ENCODE results near the gene EARS2. TPM values are rescaled to one million over a fixed set of nuclear protein-coding genes. Genes with fewer than 3 reads are reported as not detected.

Gene EARS2
- polyA plus RNA-seq, 1 of the 3 experiments (the other 2 are of a cell fraction), result 23.2 TPM

DNA sequence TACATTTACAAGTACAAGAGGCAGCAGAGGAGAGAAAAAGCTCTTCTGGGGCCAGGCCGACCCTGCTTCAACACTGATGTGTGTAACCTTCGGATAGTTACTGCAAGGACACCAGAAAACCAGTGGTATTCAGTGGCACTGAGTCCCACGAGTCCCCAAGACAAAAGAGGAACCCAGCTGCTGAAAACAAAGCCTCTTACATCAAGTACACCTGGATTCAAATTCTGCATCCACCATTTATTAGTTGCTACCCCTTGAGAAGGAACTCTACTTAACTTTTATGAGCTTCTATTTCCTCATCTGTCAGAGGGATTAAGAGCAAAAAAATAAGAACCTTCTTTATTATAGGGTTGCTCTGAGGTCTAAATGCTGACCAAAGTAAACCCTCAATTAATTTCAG, 2.6 kb downstream of the EARS2 start:
- peaks cover 23 to 26% of the 10 kb centered on the region in 2 experiments for H3K36me3 ChIP-seq (replicated peaks in 1 of 2; ENCODE audit: control insufficient read depth in 1 of 2, insufficient read depth in 2 of 2, low read length in 1 of 2)
- H3K27me3 ChIP-seq (ENCODE audit: insufficient read depth), result no peaks in the 10 kb centered on the region
- H3K9me3 ChIP-seq, result no peaks in the 10 kb centered on the region
- no peak overlapping the region for H3K9ac ChIP-seq
- ChIA-PET CTCF (interaction anchor here (0.6 to 3.9 kb wide), 3 partner anchors 10 to 1504 kb away, joined by 3 to 21 read pairs (median 4); no protein-coding TSS in a partner anchor), POLR2A (no interaction called here)
- no peak for TF ChIP-seq TAF1 (IDR thresholded peaks at IDR 0.05; ENCODE audit: borderline replicate concordance, low read depth, low read length)
- no peak for TF ChIP-seq FOXJ3 (CRISPR knock-in tag; IDR thresholded peaks at IDR 0.05)
- no peak for TF ChIP-seq YY1 (IDR thresholded peaks at IDR 0.05; ENCODE audit: low read depth)
- no peak for TF ChIP-seq FOXM1 (IDR thresholded peaks at IDR 0.05; ENCODE audit: low read depth)
- no peak for TF ChIP-seq EZH2phosphoT487 (IDR thresholded peaks at IDR 0.05; ENCODE audit: borderline replicate concordance, low read depth)
- no peak for TF ChIP-seq JUND (IDR thresholded peaks at IDR 0.05)
- TF ChIP-seq, protein P1, sequence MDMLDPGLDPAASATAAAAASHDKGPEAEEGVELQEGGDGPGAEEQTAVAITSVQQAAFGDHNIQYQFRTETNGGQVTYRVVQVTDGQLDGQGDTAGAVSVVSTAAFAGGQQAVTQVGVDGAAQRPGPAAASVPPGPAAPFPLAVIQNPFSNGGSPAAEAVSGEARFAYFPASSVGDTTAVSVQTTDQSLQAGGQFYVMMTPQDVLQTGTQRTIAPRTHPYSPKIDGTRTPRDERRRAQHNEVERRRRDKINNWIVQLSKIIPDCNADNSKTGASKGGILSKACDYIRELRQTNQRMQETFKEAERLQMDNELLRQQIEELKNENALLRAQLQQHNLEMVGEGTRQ (IDR thresholded peaks at IDR 0.05; ENCODE audit: borderline replicate concordance, low read depth, low read length), result no peak
- H3K9me2 ChIP-seq, result no peaks in the 10 kb centered on the region
- H3F3A ChIP-seq (replicated peaks; ENCODE audit: insufficient read depth), result peaks cover 7% of the 10 kb centered on the region
- no peak overlapping the region for H3K27ac ChIP-seq (ENCODE audit: low read depth in 2 of 2, low read length in 1 of 2)
- peaks cover 44% of the 10 kb centered on the region for H3K79me2 ChIP-seq (ENCODE audit: insufficient read depth)
- 77% methylated on average over 3 of the region's 3 CpGs for WGBS (ENCODE audit: low lambda C conversion rate)
- peaks cover 11 to 14% of the 10 kb centered on the region in 2 experiments for H3K4me1 ChIP-seq (ENCODE audit: control insufficient read depth in 1 of 2, insufficient read depth in 2 of 2, low read depth in 1 of 2, low read length in 1 of 2)
- H3K4me3 ChIP-seq (ENCODE audit: low read depth in 2 of 2, low read length in 1 of 2), result no peak overlapping the region
- H3K4me2 ChIP-seq, result no peak overlapping the region
- no peak for DNase-seq
- H2AFZ ChIP-seq (ENCODE audit: low read depth), result no peak overlapping the region
- no peaks in the 10 kb centered on the region for H4K20me1 ChIP-seq (ENCODE audit: insufficient read depth)

DNA sequence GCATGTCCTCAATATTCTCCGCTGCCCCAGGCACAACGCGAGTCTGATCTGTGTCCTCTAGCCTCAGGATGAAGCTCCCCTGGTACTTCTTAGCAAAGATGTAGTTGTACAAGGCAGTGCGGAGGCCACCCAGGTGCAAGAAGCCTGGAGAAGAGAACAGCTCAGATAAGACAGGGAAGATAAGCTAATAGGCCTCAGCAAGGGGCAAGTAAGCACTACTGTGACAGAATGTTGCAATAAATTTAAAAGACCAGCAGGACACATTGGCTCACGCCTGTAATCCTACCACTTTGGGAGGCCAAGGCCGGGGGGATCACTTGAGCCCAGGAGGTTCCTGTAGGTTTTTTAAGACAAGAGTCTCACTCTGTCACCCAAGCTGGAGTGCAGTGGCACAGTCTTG, 5.0 kb downstream of the EARS2 start:
- Histone ChIP-seq H3K36me3 (replicated peaks in 1 of 2; ENCODE audit: control insufficient read depth in 1 of 2, insufficient read depth in 2 of 2, low read length in 1 of 2) (peaks cover 27 to 31% of the 10 kb centered on the region in 2 experiments), H3K9me2 (no peaks in the 10 kb centered on the region), H2AFZ (ENCODE audit: low read depth) (no peak overlapping the region), H3K4me1 (ENCODE audit: control insufficient read depth in 1 of 2, insufficient read depth in 2 of 2, low read depth in 1 of 2, low read length in 1 of 2) (peaks cover 0 to 8% of the 10 kb centered on the region in 2 experiments; a peak in 2 of 4 replicates), H3F3A (replicated peaks; ENCODE audit: insufficient read depth) (peaks cover 7% of the 10 kb centered on the region), H3K27me3 (ENCODE audit: insufficient read depth) (no peaks in the 10 kb centered on the region), H3K27ac (ENCODE audit: low read depth in 2 of 2, low read length in 1 of 2) (no peak overlapping the region), H3K4me3 (ENCODE audit: low read depth in 2 of 2, low read length in 1 of 2) (no peak overlapping the region), H4K20me1 (ENCODE audit: insufficient read depth) (no peaks in the 10 kb centered on the region), H3K79me2 (ENCODE audit: insufficient read depth) (peaks cover 25% of the 10 kb centered on the region), H3K9me3 (no peaks in the 10 kb centered on the region), H3K4me2 (no peak overlapping the region), H3K9ac (no peak overlapping the region)
- ChIA-PET CTCF (no interaction called here), POLR2A (no interaction called here)
- no peak for DNase-seq
- WGBS (ENCODE audit: low lambda C conversion rate), result 87% methylated on average over 6 of the region's 6 CpGs
- TF ChIP-seq, protein P2, sequence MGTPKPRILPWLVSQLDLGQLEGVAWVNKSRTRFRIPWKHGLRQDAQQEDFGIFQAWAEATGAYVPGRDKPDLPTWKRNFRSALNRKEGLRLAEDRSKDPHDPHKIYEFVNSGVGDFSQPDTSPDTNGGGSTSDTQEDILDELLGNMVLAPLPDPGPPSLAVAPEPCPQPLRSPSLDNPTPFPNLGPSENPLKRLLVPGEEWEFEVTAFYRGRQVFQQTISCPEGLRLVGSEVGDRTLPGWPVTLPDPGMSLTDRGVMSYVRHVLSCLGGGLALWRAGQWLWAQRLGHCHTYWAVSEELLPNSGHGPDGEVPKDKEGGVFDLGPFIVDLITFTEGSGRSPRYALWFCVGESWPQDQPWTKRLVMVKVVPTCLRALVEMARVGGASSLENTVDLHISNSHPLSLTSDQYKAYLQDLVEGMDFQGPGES (IDR thresholded peaks at IDR 0.05; ENCODE audit: low read depth, low read length), result no peak
- TF ChIP-seq SIN3A (IDR thresholded peaks at IDR 0.05; ENCODE audit: borderline replicate concordance, low read depth, low read length) (no peak), SMC3 (IDR thresholded peaks at IDR 0.05; ENCODE audit: low read depth, low read length) (no peak), FOSL2 (IDR thresholded peaks at IDR 0.05; ENCODE audit: borderline replicate concordance, low read depth) (no peak), NRF1 (IDR thresholded peaks at IDR 0.05; ENCODE audit: low read depth, low read length) (no peak), JUND (IDR thresholded peaks at IDR 0.05) (no peak), RFX5 (IDR thresholded peaks at IDR 0.05; ENCODE audit: low read length) (no peak), RAD21 (IDR thresholded peaks at IDR 0.05; ENCODE audit: low read length) (no peak), ELF1 (IDR thresholded peaks at IDR 0.05) (no peak), CHD2 (IDR thresholded peaks at IDR 0.05; ENCODE audit: low read length, partially characterized antibody) (no peak), YY1 (IDR thresholded peaks at IDR 0.05; ENCODE audit: low read depth) (no peak)
- TF ChIP-seq, protein P3, sequence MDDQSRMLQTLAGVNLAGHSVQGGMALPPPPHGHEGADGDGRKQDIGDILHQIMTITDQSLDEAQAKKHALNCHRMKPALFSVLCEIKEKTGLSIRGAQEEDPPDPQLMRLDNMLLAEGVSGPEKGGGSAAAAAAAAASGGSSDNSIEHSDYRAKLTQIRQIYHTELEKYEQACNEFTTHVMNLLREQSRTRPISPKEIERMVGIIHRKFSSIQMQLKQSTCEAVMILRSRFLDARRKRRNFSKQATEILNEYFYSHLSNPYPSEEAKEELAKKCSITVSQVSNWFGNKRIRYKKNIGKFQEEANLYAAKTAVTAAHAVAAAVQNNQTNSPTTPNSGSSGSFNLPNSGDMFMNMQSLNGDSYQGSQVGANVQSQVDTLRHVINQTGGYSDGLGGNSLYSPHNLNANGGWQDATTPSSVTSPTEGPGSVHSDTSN (IDR thresholded peaks at IDR 0.05), result no peak

Measured in SK-N-SH (cell line).